Thoracic aorta (tissue), 2 donors: ENCODE results near the gene SPATA13. TPM values are rescaled to one million over a fixed set of nuclear protein-coding genes. Genes with fewer than 3 reads are reported as not detected.

Experiments
- ATAC-seq: fragments of 150-250 bp; one replicate; pipeline ENCODE4 v1.8.0; 2017; ENCODE audit warnings: low read depth; ENCODE audit not compliant: insufficient number of reproducible peaks, low FRiP score
- DNase-seq: peaks from one replicate; pipeline ENCODE4 v3.0.0-alpha.2; 2020; ENCODE audit warnings: low spot score
- H3K27ac ChIP-seq, 2 donors: fragments of 200-600 bp; sonication (generic); 1 replicate in 1 of 2; 2 replicates in 1 of 2; pipeline ENCODE4 v1.5.1; 2016; ENCODE audit warnings: mild to moderate bottlenecking in 2 of 2, moderate library complexity in 2 of 2
- H3K27me3 ChIP-seq: fragments of 200-600 bp; sonication (generic); replicated peaks from 2 replicates; pipeline ENCODE4 v1.6.0; 2016; ENCODE audit warnings: mild to moderate bottlenecking; ENCODE audit not compliant: insufficient read depth
- H3K36me3 ChIP-seq: fragments of 200-600 bp; sonication (generic); one replicate; pipeline ENCODE4 v1.5.1; 2016
- H3K4me1 ChIP-seq, 2 donors: fragments of 200-600 bp; sonication (generic); 1 replicate in 1 of 2; 2 replicates in 1 of 2; pipeline versions ENCODE4 v1.5.1 to v1.6.0; 2016; ENCODE audit warnings: low read depth in 2 of 2, mild to moderate bottlenecking in 1 of 2; ENCODE audit not compliant: control insufficient read depth in 1 of 2
- H3K4me3 ChIP-seq: fragments of 200-600 bp; sonication (generic); 2 replicates; pipeline ENCODE4 v1.5.1; 2016; ENCODE audit warnings: mild to moderate bottlenecking
- H3K9me3 ChIP-seq: fragments of 200-600 bp; sonication (generic); 2 replicates; pipeline ENCODE4 v1.5.1; 2016
- total RNA-seq, 2 donors: library from RNA; depleted of rRNA; stranded (reverse); fragments of >200 nt; gene quantifications; one replicate each; pipeline versions ENCODE4 v1.1.0 to v1.2.3, GENCODE V29; 2016
- TF ChIP-seq, protein P1 (sequence below): fragments of 200-600 bp; sonication (generic); IDR thresholded peaks from one replicate; pipeline ENCODE4 v1.5.1; 2019; ENCODE audit warnings: antibody characterized with exemption

The SPATA13 gene
- total RNA-seq, 2 donors from 2014 or later: 14.5 to 33.4 TPM

DNA sequence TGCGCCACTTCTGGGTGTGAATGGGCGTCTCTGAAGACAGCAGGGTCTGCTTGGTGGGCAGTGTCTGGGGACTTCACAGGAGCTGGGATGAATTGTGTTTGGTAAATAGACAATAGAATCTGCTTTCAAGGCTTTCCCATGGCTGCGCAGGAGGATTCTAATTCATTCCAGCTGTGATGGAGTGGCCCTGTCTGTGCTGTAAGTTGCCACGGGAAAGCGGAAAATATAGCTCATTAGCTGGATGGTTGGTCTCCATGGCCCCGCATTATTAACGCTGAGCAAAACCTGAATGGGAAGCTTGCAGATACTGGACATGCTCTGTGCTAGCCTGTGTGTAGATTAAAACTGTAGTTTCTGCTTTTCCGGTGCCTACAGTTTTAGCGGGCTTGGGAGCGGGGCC, 133.2 kb downstream of the SPATA13 start:
- Histone ChIP-seq H3K27me3 (no peaks in the 10 kb centered on the region), H3K27ac (no peak overlapping the region), H3K4me3 (no peak overlapping the region), H3K9me3 (no peaks in the 10 kb centered on the region), H3K36me3 (peaks cover 35% of the 10 kb centered on the region), H3K4me1 (no peaks in the 10 kb centered on the region)
- TF ChIP-seq, protein P1, sequence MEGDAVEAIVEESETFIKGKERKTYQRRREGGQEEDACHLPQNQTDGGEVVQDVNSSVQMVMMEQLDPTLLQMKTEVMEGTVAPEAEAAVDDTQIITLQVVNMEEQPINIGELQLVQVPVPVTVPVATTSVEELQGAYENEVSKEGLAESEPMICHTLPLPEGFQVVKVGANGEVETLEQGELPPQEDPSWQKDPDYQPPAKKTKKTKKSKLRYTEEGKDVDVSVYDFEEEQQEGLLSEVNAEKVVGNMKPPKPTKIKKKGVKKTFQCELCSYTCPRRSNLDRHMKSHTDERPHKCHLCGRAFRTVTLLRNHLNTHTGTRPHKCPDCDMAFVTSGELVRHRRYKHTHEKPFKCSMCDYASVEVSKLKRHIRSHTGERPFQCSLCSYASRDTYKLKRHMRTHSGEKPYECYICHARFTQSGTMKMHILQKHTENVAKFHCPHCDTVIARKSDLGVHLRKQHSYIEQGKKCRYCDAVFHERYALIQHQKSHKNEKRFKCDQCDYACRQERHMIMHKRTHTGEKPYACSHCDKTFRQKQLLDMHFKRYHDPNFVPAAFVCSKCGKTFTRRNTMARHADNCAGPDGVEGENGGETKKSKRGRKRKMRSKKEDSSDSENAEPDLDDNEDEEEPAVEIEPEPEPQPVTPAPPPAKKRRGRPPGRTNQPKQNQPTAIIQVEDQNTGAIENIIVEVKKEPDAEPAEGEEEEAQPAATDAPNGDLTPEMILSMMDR: no peak
- no peak for ATAC-seq
- DNase-seq: no peak

DNA sequence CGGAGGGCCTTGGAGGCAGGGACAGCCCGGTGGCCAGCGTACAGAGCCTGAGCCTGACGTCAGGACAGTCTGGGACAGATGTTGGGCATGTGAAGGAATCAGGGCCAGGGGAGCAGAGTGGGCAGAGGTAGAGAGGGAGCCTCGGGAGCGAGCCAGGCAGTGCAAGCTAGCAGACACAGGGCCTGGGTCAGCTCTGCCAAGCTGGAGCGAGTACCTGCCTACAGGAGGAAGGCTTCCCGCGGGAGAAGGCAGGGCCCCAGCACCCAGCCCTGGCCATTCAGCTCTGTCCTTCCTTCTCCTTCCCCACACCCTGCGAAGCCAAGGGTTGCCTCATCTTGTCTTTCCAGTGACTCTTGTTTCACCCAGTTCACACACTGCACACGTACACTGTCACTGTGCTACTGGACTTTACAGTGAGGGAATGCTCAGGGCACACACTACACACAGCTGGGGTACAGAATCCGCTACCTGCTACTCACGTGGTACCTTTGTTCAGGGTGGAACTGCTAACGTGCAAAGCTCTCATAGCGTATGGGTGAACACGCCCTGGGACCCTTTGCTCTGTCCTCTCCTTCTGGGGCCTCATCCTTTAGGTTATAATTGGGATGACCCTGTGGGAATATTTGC, 139.1 kb downstream of the SPATA13 start:
- Histone ChIP-seq H3K36me3 (peaks cover 21% of the 10 kb centered on the region), H3K4me1 (no peaks in the 10 kb centered on the region), H3K27me3 (no peaks in the 10 kb centered on the region), H3K27ac (no peak overlapping the region), H3K4me3 (no peak overlapping the region), H3K9me3 (no peaks in the 10 kb centered on the region)
- ATAC-seq (no peak), DNase-seq (no peak)
- TF ChIP-seq, protein P1: no peak

DNA sequence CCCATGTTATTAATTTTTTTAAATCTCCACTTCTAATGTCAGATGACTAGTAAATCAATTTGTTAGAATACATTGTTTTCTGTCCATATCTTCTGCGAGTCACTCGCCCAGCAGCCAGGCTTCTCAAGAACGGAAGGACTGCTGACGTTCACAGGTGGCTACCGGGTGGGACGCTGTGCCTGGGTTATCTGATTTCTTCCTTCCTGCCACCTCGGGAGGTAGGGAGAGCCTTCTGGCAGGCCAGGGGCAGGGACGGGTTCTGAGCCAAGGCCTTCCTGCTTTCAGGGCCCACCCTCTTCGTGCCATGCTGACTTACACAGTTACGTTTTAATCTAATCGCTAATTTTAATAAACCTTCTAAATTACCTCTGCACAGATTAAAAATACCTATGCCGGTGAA, 140.9 kb downstream of the SPATA13 start:
- Histone ChIP-seq H3K4me3 (no peak overlapping the region), H3K36me3 (peaks cover 14% of the 10 kb centered on the region), H3K4me1 (no peaks in the 10 kb centered on the region), H3K27ac (no peak overlapping the region), H3K9me3 (no peaks in the 10 kb centered on the region), H3K27me3 (no peaks in the 10 kb centered on the region)
- ATAC-seq (no peak), DNase-seq (no peak)
- TF ChIP-seq, protein P1: no peak

DNA sequence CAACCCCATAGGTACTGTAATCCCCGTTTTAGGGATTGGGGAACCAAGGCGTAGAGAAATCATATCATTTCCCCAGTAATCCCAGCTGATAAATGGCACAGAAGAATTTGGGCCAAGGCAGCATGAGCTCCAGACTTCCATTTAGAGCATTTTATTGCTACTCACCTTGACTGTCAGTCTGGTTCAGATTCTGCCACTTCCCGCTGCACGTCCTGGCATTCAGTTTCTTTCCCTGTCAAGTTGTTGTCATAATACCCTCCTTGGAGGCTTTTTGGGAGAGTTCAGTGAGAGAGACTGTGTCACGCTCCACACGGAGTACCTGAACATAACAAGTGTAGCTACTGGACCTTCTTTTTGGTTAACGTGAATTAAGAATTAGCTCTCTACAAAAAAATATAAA, 141.4 kb downstream of the SPATA13 start:
- DNase-seq: no peak
- TF ChIP-seq, protein P1: no peak
- H3K27me3 ChIP-seq: no peaks in the 10 kb centered on the region
- H3K4me1 ChIP-seq: no peaks in the 10 kb centered on the region
- ATAC-seq: no peak
- peaks cover 14% of the 10 kb centered on the region for H3K36me3 ChIP-seq
- no peak overlapping the region for H3K4me3 ChIP-seq
- no peak overlapping the region for H3K27ac ChIP-seq
- H3K9me3 ChIP-seq: no peaks in the 10 kb centered on the region

DNA sequence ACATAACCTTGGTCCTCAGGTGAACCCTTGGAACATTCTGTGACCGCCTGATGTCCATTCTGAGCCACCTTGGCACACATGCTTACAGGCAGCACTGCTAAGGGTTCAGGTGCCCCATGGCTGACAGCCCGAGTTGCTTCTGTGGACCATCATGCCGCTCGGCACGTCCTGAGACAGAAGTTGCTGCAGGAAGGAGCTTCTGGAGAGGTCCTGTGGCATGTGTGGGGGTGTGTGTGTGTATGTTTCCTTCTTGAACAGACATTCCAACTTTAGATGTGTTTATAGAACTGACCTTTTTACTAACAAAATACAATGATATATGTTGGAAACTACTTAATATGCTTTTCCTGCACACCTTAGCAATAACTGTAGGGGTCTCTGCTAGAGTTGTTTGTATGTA, 144.1 kb downstream of the SPATA13 start:
- H3K27me3 ChIP-seq: no peaks in the 10 kb centered on the region
- H3K4me3 ChIP-seq: no peak overlapping the region
- no peak overlapping the region for H3K27ac ChIP-seq
- no peaks in the 10 kb centered on the region for H3K36me3 ChIP-seq
- no peak for ATAC-seq
- H3K9me3 ChIP-seq: no peaks in the 10 kb centered on the region
- TF ChIP-seq, protein P1: no peak
- DNase-seq: no peak
- no peaks in the 10 kb centered on the region for H3K4me1 ChIP-seq
